ENCODE measurements around the gene TMPRSS7. TPM values are rescaled to one million over a fixed set of nuclear protein-coding genes. Genes with fewer than 3 reads are reported as not detected.

The TMPRSS7 gene
- total and polyA plus RNA-seq, 2 of the 8 experiments (the other 6 are each of a cell fraction or from before 2014, with no cell fraction given), result not detected

DNA sequence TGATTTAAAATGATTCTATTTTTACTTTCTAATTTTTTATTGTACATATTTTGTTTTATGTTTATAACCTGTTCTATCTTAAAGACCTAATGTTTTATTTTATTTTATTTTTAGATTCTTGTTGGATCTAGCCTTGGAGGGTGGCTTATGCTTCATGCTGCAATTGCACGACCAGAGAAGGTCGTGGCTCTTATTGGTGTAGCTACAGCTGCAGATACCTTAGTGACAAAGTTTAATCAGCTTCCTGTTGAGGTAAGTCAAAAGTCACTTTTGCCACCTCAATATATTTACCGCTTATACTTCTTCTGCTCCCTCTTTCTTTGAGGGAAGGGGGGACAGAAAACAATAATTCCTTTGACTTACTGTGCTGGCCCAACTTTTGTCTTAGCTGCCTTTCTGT lies 47.7 kb upstream of the TMPRSS7 start (continued):
- TF ChIP-seq, protein P1, sequence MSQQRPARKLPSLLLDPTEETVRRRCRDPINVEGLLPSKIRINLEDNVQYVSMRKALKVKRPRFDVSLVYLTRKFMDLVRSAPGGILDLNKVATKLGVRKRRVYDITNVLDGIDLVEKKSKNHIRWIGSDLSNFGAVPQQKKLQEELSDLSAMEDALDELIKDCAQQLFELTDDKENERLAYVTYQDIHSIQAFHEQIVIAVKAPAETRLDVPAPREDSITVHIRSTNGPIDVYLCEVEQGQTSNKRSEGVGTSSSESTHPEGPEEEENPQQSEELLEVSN (IDR thresholded peaks at IDR 0.05), result no peak
- TF ChIP-seq RFX5 (IDR thresholded peaks at IDR 0.05; ENCODE audit: borderline replicate concordance, low read depth, low read length), result no peak
